Neutrophil (primary cell): ENCODE measurements around the gene MLN.

Source experiments
- H3K27ac ChIP-seq: fragments of 200-600 bp; sonication (generic); 2 replicates; pipeline ENCODE4 v1.5.1; 2016; ENCODE audit warnings: mild to moderate bottlenecking, moderate library complexity
- H3K27me3 ChIP-seq: fragments of 200-600 bp; sonication (generic); 2 replicates; pipeline ENCODE4 v1.6.0; 2016; ENCODE audit warnings: mild to moderate bottlenecking
- H3K36me3 ChIP-seq: fragments of 200-600 bp; sonication (generic); 2 replicates; pipeline ENCODE4 v1.5.1; 2017
- H3K4me1 ChIP-seq, 2 experiments: fragments of 200-600 bp in 1 of 2; sonication (generic) in 1 of 2; 1 replicate in 1 of 2; 2 replicates in 1 of 2; pipeline versions ENCODE4 v1.5.1 to v1.6.1; 2013 to 2016; ENCODE audit warnings: low read depth in 1 of 2, low read length in 1 of 2, mild to moderate bottlenecking in 1 of 2, moderate library complexity in 1 of 2; ENCODE audit not compliant: control insufficient read depth in 1 of 2, insufficient read depth in 1 of 2
- H3K4me3 ChIP-seq, 2 experiments: fragments of 200-600 bp in 1 of 2; sonication (generic) in 1 of 2; 1 replicate in 1 of 2; 2 replicates in 1 of 2; pipeline ENCODE4 v1.5.1; 2013 to 2016; ENCODE audit warnings: low read depth in 1 of 2, low read length in 1 of 2, mild to moderate bottlenecking in 1 of 2, moderate library complexity in 1 of 2
- H3K9me3 ChIP-seq: fragments of 200-600 bp; sonication (generic); 2 replicates; pipeline ENCODE4 v1.5.1; 2016
- CTCF ChIP-seq: fragments of 200-600 bp; sonication (generic); IDR thresholded peaks from 2 replicates; pipeline ENCODE4 v1.5.1; 2016; ENCODE audit warnings: antibody characterized with exemption

Gene MLN

GRCh38 chr6:33776186-33776585 is 27.6 kb downstream of the MLN start:
- H3K4me3 ChIP-seq, result no peak overlapping the region
- no peaks in the 10 kb centered on the region for H3K4me1 ChIP-seq
- H3K27me3 ChIP-seq, result peaks cover 1% of the 10 kb centered on the region
- TF ChIP-seq CTCF, result no peak
- no peaks in the 10 kb centered on the region for H3K9me3 ChIP-seq
- H3K36me3 ChIP-seq, result peaks cover 94% of the 10 kb centered on the region
- no peak overlapping the region for H3K27ac ChIP-seq

GRCh38 chr6:33774774-33775173 is 29.0 kb downstream of the MLN start:
- H3K4me3 ChIP-seq, result no peak overlapping the region
- peaks cover 80% of the 10 kb centered on the region for H3K36me3 ChIP-seq
- H3K9me3 ChIP-seq, result no peaks in the 10 kb centered on the region
- TF ChIP-seq CTCF, result no peak
- H3K27me3 ChIP-seq, result peaks cover 15% of the 10 kb centered on the region
- no peak overlapping the region for H3K27ac ChIP-seq
- H3K4me1 ChIP-seq, result no peaks in the 10 kb centered on the region

GRCh38 chr6:33772902-33773472 is 30.8 kb downstream of the MLN start:
- Histone ChIP-seq H3K36me3 (peaks cover 62% of the 10 kb centered on the region), H3K27ac (no peak overlapping the region), H3K27me3 (peaks cover 28% of the 10 kb centered on the region), H3K4me1 (no peaks in the 10 kb centered on the region), H3K4me3 (no peak overlapping the region), H3K9me3 (no peaks in the 10 kb centered on the region)
- TF ChIP-seq CTCF, result no peak

GRCh38 chr6:33772082-33772830 is 31.5 kb downstream of the MLN start:
- Histone ChIP-seq H3K36me3 (peaks cover 55% of the 10 kb centered on the region), H3K27ac (no peak overlapping the region)
- no peak for TF ChIP-seq CTCF

GRCh38 chr6:33771146-33772081 is 32.4 kb downstream of the MLN start:
- Histone ChIP-seq H3K4me1 (no peaks in the 10 kb centered on the region), H3K27ac (no peak overlapping the region), H3K9me3 (no peaks in the 10 kb centered on the region), H3K4me3 (no peak overlapping the region), H3K27me3 (peaks cover 31% of the 10 kb centered on the region), H3K36me3 (peaks cover 47% of the 10 kb centered on the region)
- TF ChIP-seq CTCF, result peak; percentile 66

More at GRCh38 chr6:33772082-33772830, 31.5 kb downstream of the MLN start:
- H3K4me1 ChIP-seq, result no peaks in the 10 kb centered on the region
- peaks cover 28% of the 10 kb centered on the region for H3K27me3 ChIP-seq
- H3K9me3 ChIP-seq, result no peaks in the 10 kb centered on the region
- no peak overlapping the region for H3K4me3 ChIP-seq
